ENCODE measurements around the gene ATP1A4. TPM values are rescaled to one million over a fixed set of nuclear protein-coding genes. Genes with fewer than 3 reads are reported as not detected.

The ATP1A4 gene
- total RNA-seq, 1 experiment from 2014 or later = not detected

- Histone ChIP-seq H3K27ac (ENCODE audit: low read length) (no peak overlapping the region), H3K27me3 (ENCODE audit: control insufficient read depth, insufficient read depth, low read length) (no peaks in the 10 kb centered on the region), H3K4me3 (ENCODE audit: low read depth in 2 of 2, low read length in 2 of 2) (no peak overlapping the region), H3K4me1 (ENCODE audit: control insufficient read depth, insufficient read depth, low read length) (no peaks in the 10 kb centered on the region), H3K9me3 (ENCODE audit: control insufficient read depth, insufficient read depth, low read depth, low read length) (no peaks in the 10 kb centered on the region), H3K36me3 (ENCODE audit: control insufficient read depth, insufficient read depth, low read length) (no peaks in the 10 kb centered on the region)
- DNase-seq (ENCODE audit: low read depth, low spot score) = no peak
- POLR2A ChIA-PET = no interaction called here
- TF ChIP-seq TCF7L2 (IDR thresholded peaks at IDR 0.05; ENCODE audit: low read depth, low read length) (no peak), CTCF (IDR thresholded peaks at IDR 0.05) (no peak), REST (IDR thresholded peaks at IDR 0.05; ENCODE audit: insufficient read depth in 1 of 2, low read depth in 2 of 2, low read length in 1 of 2) (no peak), POLR2AphosphoS5 (IDR thresholded peaks at IDR 0.05; ENCODE audit: low read depth, low read length) (no peak), SIN3A (IDR thresholded peaks at IDR 0.05; ENCODE audit: borderline replicate concordance, insufficient read depth, low read depth, low read length) (no peak)
- no peak for ATAC-seq
- intact Hi-C loops (cut with micrococcal nuclease; ENCODE audit: unreplicated experiment) (no loop called here), in situ Hi-C loops (cut with HindIII; ENCODE audit: low pct_unique_long_range_greater_than_20kb, low sequenced_read_pairs) (no loop called here)
- no TSS peak for BruUV-seq (replicated peaks)
- CTCF ChIA-PET = no interaction called here
Observed at GRCh38 chr1:160130486-160130885, 20.9 kb upstream of the ATP1A4 start.

- intact Hi-C loops (cut with micrococcal nuclease; ENCODE audit: unreplicated experiment) = no loop called here
- no TSS peak for BruUV-seq (replicated peaks)
- in situ Hi-C loops (cut with HindIII; ENCODE audit: low pct_unique_long_range_greater_than_20kb, low sequenced_read_pairs) = no loop called here
- ATAC-seq = no peak
- Histone ChIP-seq H3K27me3 (ENCODE audit: control insufficient read depth, insufficient read depth, low read length) (no peaks in the 10 kb centered on the region), H3K9me3 (ENCODE audit: control insufficient read depth, insufficient read depth, low read depth, low read length) (no peaks in the 10 kb centered on the region), H3K36me3 (ENCODE audit: control insufficient read depth, insufficient read depth, low read length) (no peaks in the 10 kb centered on the region), H3K4me3 (ENCODE audit: low read depth in 2 of 2, low read length in 2 of 2) (no peak overlapping the region), H3K4me1 (ENCODE audit: control insufficient read depth, insufficient read depth, low read length) (no peaks in the 10 kb centered on the region), H3K27ac (ENCODE audit: low read length) (no peak overlapping the region)
- TF ChIP-seq TCF7L2 (IDR thresholded peaks at IDR 0.05; ENCODE audit: low read depth, low read length) = no peak
- TF ChIP-seq REST (IDR thresholded peaks at IDR 0.05; ENCODE audit: insufficient read depth in 1 of 2, low read depth in 2 of 2, low read length in 1 of 2) = no peak
- TF ChIP-seq POLR2AphosphoS5 (IDR thresholded peaks at IDR 0.05; ENCODE audit: low read depth, low read length) = no peak
- no peak for TF ChIP-seq CTCF (IDR thresholded peaks at IDR 0.05)
- TF ChIP-seq SIN3A (IDR thresholded peaks at IDR 0.05; ENCODE audit: borderline replicate concordance, insufficient read depth, low read depth, low read length) = no peak
- DNase-seq (ENCODE audit: low read depth, low spot score) = no peak
- ChIA-PET CTCF (no interaction called here), POLR2A (no interaction called here)
Observed at GRCh38 chr1:160130939-160131338, 20.5 kb upstream of the ATP1A4 start.

All from Panc1 (cell line).